Muscle layer of colon (tissue), 2 donors: ENCODE measurements around the gene PHF21B.

Experiments
- H3K27ac ChIP-seq: one replicate; pipeline ENCODE4 v1.7.0; 2013; ENCODE audit warnings: low read depth, mild to moderate bottlenecking, low read length, moderate library complexity
- H3K27me3 ChIP-seq, 2 donors: one replicate each; pipeline ENCODE4 v1.7.0; 2013; ENCODE audit warnings: low read length in 2 of 2, mild to moderate bottlenecking in 2 of 2; ENCODE audit not compliant: insufficient read depth in 2 of 2, control insufficient read depth in 1 of 2
- H3K36me3 ChIP-seq: one replicate; pipeline ENCODE4 v1.7.0; 2013; ENCODE audit warnings: mild to moderate bottlenecking, low read length; ENCODE audit not compliant: insufficient read depth
- H3K4me1 ChIP-seq: one replicate; pipeline ENCODE4 v1.7.0; 2013; ENCODE audit warnings: mild to moderate bottlenecking, low read length; ENCODE audit not compliant: insufficient read depth
- H3K4me3 ChIP-seq, 2 donors: one replicate each; pipeline ENCODE4 v1.7.0; 2013; ENCODE audit warnings: low read length in 2 of 2, low read depth in 1 of 2, mild to moderate bottlenecking in 1 of 2, moderate library complexity in 1 of 2
- H3K9ac ChIP-seq: one replicate; pipeline ENCODE4 v1.7.0; 2013; ENCODE audit warnings: low read length
- H3K9me3 ChIP-seq: one replicate; pipeline ENCODE4 v1.7.0; 2013; ENCODE audit warnings: mild to moderate bottlenecking, low read length
- donor health status: abdominal sarcoma.
- donor health status: Adenocarcinoma of cecum.

The PHF21B gene

GRCh38 chr22:44986926-44987325, 22.9 kb downstream of the PHF21B start:
- Histone ChIP-seq H3K36me3 (no peaks in the 10 kb centered on the region), H3K27me3 (no peaks in the 10 kb centered on the region), H3K9ac (no peak overlapping the region), H3K4me1 (no peaks in the 10 kb centered on the region), H3K27ac (no peak overlapping the region), H3K9me3 (no peaks in the 10 kb centered on the region), H3K4me3 (no peak overlapping the region)

GRCh38 chr22:44985906-44986527, 23.8 kb downstream of the PHF21B start:
- Histone ChIP-seq H3K36me3 (no peaks in the 10 kb centered on the region), H3K4me3 (no peak overlapping the region), H3K27ac (no peak overlapping the region), H3K4me1 (no peaks in the 10 kb centered on the region), H3K9ac (no peak overlapping the region), H3K27me3 (no peaks in the 10 kb centered on the region), H3K9me3 (no peaks in the 10 kb centered on the region)

- Histone ChIP-seq H3K4me3 (no peak overlapping the region), H3K9ac (no peak overlapping the region), H3K27ac (no peak overlapping the region), H3K4me1 (no peaks in the 10 kb centered on the region), H3K36me3 (no peaks in the 10 kb centered on the region), H3K9me3 (no peaks in the 10 kb centered on the region), H3K27me3 (peaks cover 0 to 3% of the 10 kb centered on the region in 2 donors)
Observed at GRCh38 chr22:44983878-44984482, 25.8 kb downstream of the PHF21B start.

GRCh38 chr22:44982445-44982844, 27.4 kb downstream of the PHF21B start:
- Histone ChIP-seq H3K9me3 (no peaks in the 10 kb centered on the region), H3K4me1 (no peaks in the 10 kb centered on the region), H3K4me3 (no peak overlapping the region), H3K36me3 (no peaks in the 10 kb centered on the region), H3K27ac (no peak overlapping the region), H3K27me3 (peaks cover 0 to 3% of the 10 kb centered on the region in 2 donors), H3K9ac (no peak overlapping the region)

GRCh38 chr22:44981857-44982256, 27.9 kb downstream of the PHF21B start:
- Histone ChIP-seq H3K9ac (no peak overlapping the region), H3K36me3 (no peaks in the 10 kb centered on the region), H3K4me3 (no peak overlapping the region), H3K27ac (no peak overlapping the region), H3K27me3 (peaks cover 0 to 3% of the 10 kb centered on the region in 2 donors), H3K4me1 (no peaks in the 10 kb centered on the region), H3K9me3 (no peaks in the 10 kb centered on the region)

- Histone ChIP-seq H3K9me3 (no peaks in the 10 kb centered on the region), H3K4me3 (no peak overlapping the region), H3K9ac (no peak overlapping the region), H3K4me1 (no peaks in the 10 kb centered on the region), H3K36me3 (no peaks in the 10 kb centered on the region), H3K27ac (no peak overlapping the region), H3K27me3 (peaks cover 0 to 3% of the 10 kb centered on the region in 2 donors)
Observed at GRCh38 chr22:44979154-44979553, 30.7 kb downstream of the PHF21B start.

GRCh38 chr22:44975427-44976262, 34.2 kb downstream of the PHF21B start:
- Histone ChIP-seq H3K4me1 (no peaks in the 10 kb centered on the region), H3K27ac (no peak overlapping the region), H3K9me3 (no peaks in the 10 kb centered on the region), H3K36me3 (no peaks in the 10 kb centered on the region), H3K4me3 (no peak overlapping the region), H3K27me3 (peaks cover 0 to 9% of the 10 kb centered on the region in 2 donors), H3K9ac (no peak overlapping the region)

GRCh38 chr22:44974454-44974853, 35.4 kb downstream of the PHF21B start:
- no peaks in the 10 kb centered on the region for H3K9me3 ChIP-seq

GRCh38 chr22:44973829-44974228, 36.0 kb downstream of the PHF21B start:
- Histone ChIP-seq H3K4me1 (no peaks in the 10 kb centered on the region), H3K9ac (no peak overlapping the region), H3K27ac (no peak overlapping the region), H3K9me3 (no peaks in the 10 kb centered on the region), H3K4me3 (no peak overlapping the region), H3K27me3 (peaks cover 0 to 6% of the 10 kb centered on the region in 2 donors), H3K36me3 (no peaks in the 10 kb centered on the region)

More at GRCh38 chr22:44974454-44974853, 35.4 kb downstream of the PHF21B start:
- Histone ChIP-seq H3K9ac (no peak overlapping the region), H3K27me3 (peaks cover 0 to 9% of the 10 kb centered on the region in 2 donors), H3K4me1 (no peaks in the 10 kb centered on the region), H3K4me3 (no peak overlapping the region), H3K36me3 (no peaks in the 10 kb centered on the region), H3K27ac (no peak overlapping the region)

- Histone ChIP-seq H3K9ac (no peak overlapping the region), H3K9me3 (no peaks in the 10 kb centered on the region), H3K27me3 (peaks cover 0 to 6% of the 10 kb centered on the region in 2 donors), H3K4me3 (no peak overlapping the region), H3K36me3 (no peaks in the 10 kb centered on the region), H3K27ac (no peak overlapping the region), H3K4me1 (no peaks in the 10 kb centered on the region)
Observed at GRCh38 chr22:44972363-44973083, 37.3 kb downstream of the PHF21B start.
